ENCODE measurements around the gene CERS2. TPM values are rescaled to one million over a fixed set of nuclear protein-coding genes. Genes with fewer than 3 reads are reported as not detected.

The CERS2 gene
- total and polyA plus RNA-seq, 7 donors = 29.8 to 61.0 (median 46.0) TPM

DNA sequence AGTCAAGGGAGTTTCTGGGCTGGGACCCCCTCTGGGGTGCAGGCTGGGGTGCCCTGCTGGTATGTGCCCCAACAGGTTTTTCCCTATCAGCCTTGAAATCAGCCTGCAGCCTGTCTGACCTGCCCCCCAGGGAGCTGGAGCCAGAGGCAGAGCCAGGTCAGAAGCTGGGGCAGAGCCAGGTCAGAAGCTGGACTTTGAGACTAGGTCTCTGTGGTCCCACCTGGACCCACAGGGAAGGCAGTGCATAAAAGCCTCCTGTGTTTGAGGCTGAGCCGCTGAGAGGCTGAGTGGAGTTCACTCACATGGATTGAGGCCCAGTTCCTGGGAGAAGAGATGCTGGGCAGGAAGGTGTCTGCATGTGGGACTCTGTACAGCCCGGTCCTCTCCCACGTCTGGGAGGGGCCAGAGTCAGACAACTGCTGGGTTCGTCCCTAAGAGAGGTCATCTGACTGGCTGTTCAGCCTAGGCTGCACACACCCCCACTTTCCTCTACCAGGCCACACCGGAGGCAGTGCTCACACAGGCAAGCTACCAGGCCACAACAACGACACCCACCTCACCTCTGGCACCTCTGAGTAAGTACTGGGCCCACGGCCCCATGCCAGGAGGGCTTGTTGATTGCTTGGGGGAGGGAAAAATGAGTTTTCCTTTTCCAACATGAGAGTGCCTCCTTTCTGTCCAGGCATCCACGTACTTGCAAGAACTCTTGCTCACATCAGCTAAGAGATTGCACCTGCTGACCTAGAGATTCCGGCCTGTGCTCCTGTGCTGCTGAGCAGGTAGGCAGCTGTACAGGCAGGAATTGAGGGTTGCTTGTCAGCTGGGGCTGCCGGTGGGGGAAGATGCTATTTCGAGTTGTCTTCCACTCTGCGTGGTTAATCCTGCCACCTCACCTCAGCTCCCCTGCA is 7.4 kb upstream of the CERS2 start, which contains the start of gene ANXA9:
ANXA9 (plus strand) TSS at position 488 of the 908 bp plus-strand sequence. CDS start 814 bp downstream, outside the sequence.
- TF ChIP-seq, protein P1, sequence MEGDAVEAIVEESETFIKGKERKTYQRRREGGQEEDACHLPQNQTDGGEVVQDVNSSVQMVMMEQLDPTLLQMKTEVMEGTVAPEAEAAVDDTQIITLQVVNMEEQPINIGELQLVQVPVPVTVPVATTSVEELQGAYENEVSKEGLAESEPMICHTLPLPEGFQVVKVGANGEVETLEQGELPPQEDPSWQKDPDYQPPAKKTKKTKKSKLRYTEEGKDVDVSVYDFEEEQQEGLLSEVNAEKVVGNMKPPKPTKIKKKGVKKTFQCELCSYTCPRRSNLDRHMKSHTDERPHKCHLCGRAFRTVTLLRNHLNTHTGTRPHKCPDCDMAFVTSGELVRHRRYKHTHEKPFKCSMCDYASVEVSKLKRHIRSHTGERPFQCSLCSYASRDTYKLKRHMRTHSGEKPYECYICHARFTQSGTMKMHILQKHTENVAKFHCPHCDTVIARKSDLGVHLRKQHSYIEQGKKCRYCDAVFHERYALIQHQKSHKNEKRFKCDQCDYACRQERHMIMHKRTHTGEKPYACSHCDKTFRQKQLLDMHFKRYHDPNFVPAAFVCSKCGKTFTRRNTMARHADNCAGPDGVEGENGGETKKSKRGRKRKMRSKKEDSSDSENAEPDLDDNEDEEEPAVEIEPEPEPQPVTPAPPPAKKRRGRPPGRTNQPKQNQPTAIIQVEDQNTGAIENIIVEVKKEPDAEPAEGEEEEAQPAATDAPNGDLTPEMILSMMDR (IDR thresholded peaks at IDR 0.05) = no peak
- Histone ChIP-seq H3K9me3 (no peaks in the 10 kb centered on the region), H3K27me3 (ENCODE audit: insufficient read depth in 3 of 3, low read length in 2 of 3) (no peaks in the 10 kb centered on the region), H3K36me3 (ENCODE audit: insufficient read depth in 1 of 2, low read depth in 1 of 2) (no peaks in the 10 kb centered on the region), H3K4me3 (no peak within 1 kb of the TSS), H3K27ac (no peak within 1 kb of the TSS), H3K4me1 (peaks cover 7% of the 10 kb centered on the region)
- no peak for ATAC-seq
- 72 to 80% (median 76%) methylated on average over 12 of the region's 12 CpGs for WGBS, 3 donors
- DNase-seq = no peak
- intact Hi-C loops (cut with DNase I) = no loop called here

- H3K27me3 ChIP-seq (ENCODE audit: insufficient read depth in 3 of 3, low read length in 2 of 3) = no peaks in the 10 kb centered on the region
- no peak overlapping the region for H3K27ac ChIP-seq
- ATAC-seq = no peak
- DNase-seq = no peak
- TF ChIP-seq, protein P1 (IDR thresholded peaks at IDR 0.05) = no peak
- no peaks in the 10 kb centered on the region for H3K36me3 ChIP-seq (ENCODE audit: insufficient read depth in 1 of 2, low read depth in 1 of 2)
- H3K4me1 ChIP-seq = peaks cover 8% of the 10 kb centered on the region
- intact Hi-C loops (cut with DNase I) = no loop called here
- 78 to 93% (median 87%) methylated on average over 6 of the region's 6 CpGs for WGBS, 3 donors
- no peaks in the 10 kb centered on the region for H3K9me3 ChIP-seq
- H3K4me3 ChIP-seq = no peak overlapping the region
These were observed 6.7 kb upstream of the CERS2 start for GRCh38 chr1:150981177-150981804.

- peak; percentile 48 to 67 (median 62) for ATAC-seq
- peak; percentile 85 to 90 for DNase-seq
- Histone ChIP-seq H3K4me1 (peaks cover 8% of the 10 kb centered on the region), H3K27ac (peak overlapping the region; percentile 54), H3K9me3 (no peaks in the 10 kb centered on the region), H3K36me3 (ENCODE audit: insufficient read depth in 1 of 2, low read depth in 1 of 2) (no peaks in the 10 kb centered on the region), H3K27me3 (ENCODE audit: insufficient read depth in 3 of 3, low read length in 2 of 3) (no peaks in the 10 kb centered on the region), H3K4me3 (peak overlapping the region; percentile 26)
- intact Hi-C loops (cut with DNase I) = loop anchor here in 1 of 2 donors (5.0 kb wide), 1 partner anchor 102 kb away; the partner anchor contains the start of gene ARNT
- TF ChIP-seq, protein P1 (IDR thresholded peaks at IDR 0.05) = peak; percentile 99
- 31 to 40% (median 32%) methylated on average over 23 of the region's 23 CpGs for WGBS, 3 donors
These were observed 4.7 kb upstream of the CERS2 start for GRCh38 chr1:150979092-150980056.
